ENCODE results near the gene ASTL.

DNA sequence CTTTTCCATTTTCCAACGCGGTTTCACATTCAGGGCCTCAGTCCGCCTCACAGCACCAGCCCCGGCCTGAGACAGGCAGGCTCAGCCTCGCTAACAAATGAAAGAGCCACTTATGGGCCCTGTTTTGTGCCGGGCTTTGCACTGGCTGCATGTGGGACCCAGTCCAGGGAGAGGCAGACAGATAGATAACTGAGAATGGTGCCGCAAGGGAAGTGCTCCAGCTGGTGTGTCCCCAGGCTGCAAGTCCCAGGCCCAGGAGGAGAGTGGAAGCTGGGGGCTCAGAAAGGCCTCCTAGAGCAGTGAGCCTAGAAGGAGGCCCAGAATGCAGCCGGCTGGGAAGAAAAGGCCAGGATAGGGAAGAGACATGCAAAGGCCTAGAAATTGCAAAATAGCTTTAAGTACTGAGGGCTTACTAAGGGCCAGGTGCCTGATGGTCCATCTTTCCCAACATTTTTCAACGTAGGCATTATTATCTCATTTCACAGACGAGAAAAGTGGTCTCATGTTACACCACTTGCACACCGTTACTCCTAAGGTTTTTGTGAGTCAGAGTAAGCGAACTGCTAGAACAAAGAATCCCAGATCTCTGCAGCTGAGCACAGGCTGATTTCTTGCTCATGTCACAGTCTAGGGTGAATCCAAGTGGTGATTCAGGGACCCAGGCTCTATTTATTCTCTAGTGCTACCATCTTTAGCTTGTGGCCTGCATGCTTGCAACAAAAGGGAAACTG, 47.9 kb downstream of the ASTL start:
- TF ChIP-seq, protein P1, sequence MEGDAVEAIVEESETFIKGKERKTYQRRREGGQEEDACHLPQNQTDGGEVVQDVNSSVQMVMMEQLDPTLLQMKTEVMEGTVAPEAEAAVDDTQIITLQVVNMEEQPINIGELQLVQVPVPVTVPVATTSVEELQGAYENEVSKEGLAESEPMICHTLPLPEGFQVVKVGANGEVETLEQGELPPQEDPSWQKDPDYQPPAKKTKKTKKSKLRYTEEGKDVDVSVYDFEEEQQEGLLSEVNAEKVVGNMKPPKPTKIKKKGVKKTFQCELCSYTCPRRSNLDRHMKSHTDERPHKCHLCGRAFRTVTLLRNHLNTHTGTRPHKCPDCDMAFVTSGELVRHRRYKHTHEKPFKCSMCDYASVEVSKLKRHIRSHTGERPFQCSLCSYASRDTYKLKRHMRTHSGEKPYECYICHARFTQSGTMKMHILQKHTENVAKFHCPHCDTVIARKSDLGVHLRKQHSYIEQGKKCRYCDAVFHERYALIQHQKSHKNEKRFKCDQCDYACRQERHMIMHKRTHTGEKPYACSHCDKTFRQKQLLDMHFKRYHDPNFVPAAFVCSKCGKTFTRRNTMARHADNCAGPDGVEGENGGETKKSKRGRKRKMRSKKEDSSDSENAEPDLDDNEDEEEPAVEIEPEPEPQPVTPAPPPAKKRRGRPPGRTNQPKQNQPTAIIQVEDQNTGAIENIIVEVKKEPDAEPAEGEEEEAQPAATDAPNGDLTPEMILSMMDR (IDR thresholded peaks at IDR 0.05; ENCODE audit: low read length) = no peak
- TF ChIP-seq EZH2 (optimal IDR thresholded peaks at IDR 0.05; ENCODE audit: low read depth, low read length) = no peak
